Measurements from ENCODE around the gene GET4.

DNA sequence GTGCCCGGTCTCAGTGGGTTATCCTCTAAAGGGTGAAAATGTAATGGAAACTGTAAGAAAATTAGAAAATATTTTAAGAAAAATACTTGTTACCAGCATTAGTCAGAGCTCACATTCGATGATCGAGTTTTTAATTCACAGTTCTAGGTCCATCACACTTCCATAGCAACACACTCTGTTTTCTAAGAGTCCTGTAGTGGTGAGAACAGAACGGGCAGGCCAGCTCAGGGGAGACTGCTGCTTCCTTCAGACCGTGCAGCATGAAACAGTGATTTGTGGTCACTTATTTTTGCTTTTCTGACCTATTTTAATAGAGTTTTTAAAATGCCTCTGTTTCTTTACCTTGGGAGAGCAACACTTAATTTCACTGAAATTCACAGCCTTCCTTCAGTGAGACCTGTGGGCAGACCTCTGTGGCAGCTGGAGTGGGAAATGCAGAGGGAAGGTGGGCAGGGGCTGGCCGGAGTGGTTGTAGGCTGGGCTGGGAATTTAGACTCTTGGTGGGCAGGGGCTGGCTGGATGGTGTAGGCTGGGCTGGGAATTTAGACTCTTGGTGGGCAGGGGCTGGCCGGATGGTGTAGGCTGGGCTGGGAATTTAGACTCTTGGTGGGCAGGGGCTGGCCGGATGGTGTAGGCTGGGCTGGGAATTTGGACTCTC is 42.6 kb upstream of the GET4 start:
- TF ChIP-seq EZH2 (IDR thresholded peaks at IDR 0.05) = no peak
- TF ChIP-seq, protein P1, sequence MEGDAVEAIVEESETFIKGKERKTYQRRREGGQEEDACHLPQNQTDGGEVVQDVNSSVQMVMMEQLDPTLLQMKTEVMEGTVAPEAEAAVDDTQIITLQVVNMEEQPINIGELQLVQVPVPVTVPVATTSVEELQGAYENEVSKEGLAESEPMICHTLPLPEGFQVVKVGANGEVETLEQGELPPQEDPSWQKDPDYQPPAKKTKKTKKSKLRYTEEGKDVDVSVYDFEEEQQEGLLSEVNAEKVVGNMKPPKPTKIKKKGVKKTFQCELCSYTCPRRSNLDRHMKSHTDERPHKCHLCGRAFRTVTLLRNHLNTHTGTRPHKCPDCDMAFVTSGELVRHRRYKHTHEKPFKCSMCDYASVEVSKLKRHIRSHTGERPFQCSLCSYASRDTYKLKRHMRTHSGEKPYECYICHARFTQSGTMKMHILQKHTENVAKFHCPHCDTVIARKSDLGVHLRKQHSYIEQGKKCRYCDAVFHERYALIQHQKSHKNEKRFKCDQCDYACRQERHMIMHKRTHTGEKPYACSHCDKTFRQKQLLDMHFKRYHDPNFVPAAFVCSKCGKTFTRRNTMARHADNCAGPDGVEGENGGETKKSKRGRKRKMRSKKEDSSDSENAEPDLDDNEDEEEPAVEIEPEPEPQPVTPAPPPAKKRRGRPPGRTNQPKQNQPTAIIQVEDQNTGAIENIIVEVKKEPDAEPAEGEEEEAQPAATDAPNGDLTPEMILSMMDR (IDR thresholded peaks at IDR 0.05) = no peak
